GM19035 (cell line): Measurements from ENCODE around the gene GSDME.
"Not testable (repeated sequence)": the region's sequence is repeated elsewhere in the genome, so short reads cannot be mapped to it uniquely, and the experiment has no call there.

Experiments used
- ATAC-seq: cut with Tn5 transposase; IDR thresholded peaks from one replicate; pipeline ENCODE4 v1.9.1; 2021; ENCODE audit not compliant: unreplicated experiment

Gene GSDME

DNA sequence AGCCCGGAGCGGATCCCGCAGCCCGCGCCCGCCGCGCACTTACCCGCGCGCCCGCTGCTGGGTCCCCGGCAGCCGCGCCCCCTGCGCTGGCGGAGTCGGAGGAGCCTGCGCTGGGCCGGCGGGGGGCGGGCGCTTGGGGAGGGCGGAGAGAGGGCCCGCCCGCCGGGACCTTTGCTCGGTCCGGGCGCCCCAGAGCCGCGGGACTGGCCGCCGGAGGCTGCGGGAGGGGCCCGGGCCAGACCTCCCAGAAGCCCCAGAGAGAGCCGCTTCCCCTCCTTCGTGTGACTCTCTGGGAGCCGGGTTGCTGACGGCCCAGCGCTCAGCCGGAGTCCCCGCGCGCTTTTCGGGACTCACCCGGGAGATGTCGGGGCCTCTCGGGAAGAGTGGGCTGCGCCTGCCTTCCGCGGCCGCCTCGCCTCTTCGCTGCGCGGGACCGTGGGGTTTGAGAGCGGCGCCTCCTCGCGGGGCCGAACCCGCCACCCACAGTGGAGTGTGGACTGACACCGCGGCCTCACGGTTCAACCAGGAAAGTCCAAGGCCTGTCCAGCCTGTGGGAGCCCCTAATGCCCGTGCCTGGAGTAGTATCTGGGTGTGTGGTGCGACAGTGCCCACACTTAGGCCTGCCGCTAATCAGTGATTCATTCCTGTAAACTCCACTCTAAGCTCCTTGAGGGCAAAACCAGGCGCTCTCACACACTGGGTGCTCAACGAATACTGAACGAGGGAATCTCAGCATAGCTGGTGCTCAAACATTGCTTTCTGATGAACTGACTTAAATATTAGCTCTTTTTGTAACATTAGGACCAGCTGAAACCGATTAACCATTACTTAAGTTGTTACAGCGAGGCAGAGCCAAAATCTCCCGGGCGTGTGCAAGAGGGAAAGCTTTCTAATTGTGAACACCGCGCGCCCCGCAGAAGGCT, at the start of gene GSDME:
Gene GSDME (minus strand): TSS at position 112 of the 923 bp plus-strand sequence. CDS start 7,690 bp downstream, outside the sequence.
- ATAC-seq = peak; percentile 61

DNA sequence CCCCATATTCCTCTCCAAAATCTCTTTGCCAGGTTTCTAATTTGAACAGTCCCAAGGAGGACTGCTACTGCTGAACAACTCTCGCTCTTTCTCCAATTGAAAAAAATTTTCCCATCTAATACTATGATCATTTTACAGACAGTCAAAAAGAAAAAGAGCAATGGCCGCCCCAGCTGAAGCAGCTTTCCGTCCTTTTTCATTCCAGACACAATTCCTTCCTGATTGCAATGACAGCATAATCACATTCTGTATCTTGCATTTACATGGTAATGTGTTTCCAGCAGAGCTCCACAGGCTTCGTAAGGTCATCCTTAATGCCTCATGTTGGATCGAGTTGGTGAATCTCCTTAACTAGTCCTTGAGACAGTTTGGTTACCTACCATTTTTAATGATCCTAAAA, 45.0 kb upstream of the GSDME start:
- no peak for ATAC-seq

DNA sequence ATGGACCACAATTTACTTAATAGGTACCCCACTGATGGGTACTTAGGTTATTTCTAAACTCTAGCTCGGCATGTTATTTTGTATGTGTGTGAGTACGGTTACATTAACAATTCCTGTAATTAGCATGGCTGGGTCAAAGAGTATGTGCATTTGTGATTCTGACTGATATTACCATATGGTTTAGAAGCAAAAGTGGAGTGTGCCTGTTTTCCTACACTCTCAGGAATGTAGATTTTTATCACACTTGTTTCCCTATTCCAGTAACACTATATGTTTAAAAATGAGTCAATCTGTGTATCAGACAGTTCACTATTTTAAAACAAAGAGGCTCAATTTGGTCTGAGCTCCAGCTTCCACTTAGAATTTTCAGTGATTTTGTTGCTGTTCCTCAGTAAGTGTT, 44.6 kb upstream of the GSDME start:
- no peak for ATAC-seq

DNA sequence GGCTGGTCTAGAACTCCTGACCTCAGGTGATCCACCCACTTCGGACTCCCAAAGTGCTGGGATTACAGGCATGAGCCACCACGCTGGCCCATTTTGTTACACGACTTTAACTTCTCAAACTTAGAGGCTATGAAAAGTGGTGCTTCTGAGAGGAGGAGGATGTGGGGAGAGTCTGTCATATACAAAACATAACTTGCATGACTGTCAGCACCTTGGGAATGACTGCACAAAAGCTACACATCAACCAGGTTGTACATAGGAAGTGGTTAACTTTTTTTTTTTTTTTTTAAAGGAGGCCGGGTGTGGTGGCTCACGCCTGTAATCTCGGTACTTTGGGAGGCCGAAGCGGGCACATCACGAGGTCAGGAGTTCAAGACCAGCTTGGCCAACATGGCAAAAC, 43.4 kb upstream of the GSDME start:
- ATAC-seq = no peak

DNA sequence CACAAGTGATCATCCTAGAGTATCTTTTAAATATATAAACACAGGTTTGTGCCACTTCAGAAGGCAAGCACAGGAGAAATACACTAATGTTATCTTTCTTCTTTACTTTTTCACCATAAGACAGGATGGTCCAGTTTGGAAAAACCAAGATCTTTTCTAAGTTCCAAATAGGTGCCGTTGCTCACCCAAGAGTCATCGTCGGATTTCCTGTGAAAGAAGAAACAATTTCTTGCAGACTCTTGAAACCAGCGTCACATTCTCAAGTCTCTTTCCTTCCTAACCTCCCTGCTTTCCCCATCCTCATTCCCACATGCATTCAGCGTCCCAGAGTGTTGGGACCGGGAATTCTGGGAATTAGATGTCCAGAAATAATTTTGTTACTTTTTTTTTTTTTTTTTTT, 42.8 kb upstream of the GSDME start:
- ATAC-seq = no peak

DNA sequence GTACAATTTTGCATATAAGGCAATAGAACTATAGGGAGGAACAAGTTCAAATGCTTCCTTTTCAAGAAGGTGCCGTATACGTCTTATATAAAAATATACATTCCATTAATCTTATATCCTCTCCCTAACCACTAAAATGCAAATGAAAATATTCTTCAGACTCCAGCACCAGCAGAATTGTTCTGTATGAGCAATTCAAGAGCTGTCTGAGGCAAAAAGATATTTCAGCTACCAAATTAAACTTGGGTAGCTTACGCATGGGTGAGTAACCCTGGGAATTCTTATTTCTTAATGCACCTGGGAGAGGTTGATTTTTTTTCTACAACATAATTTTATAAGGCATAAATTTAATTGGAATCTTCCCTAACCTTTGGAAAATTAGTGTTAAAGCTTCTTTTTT, 42.2 kb upstream of the GSDME start:
- no peak for ATAC-seq

DNA sequence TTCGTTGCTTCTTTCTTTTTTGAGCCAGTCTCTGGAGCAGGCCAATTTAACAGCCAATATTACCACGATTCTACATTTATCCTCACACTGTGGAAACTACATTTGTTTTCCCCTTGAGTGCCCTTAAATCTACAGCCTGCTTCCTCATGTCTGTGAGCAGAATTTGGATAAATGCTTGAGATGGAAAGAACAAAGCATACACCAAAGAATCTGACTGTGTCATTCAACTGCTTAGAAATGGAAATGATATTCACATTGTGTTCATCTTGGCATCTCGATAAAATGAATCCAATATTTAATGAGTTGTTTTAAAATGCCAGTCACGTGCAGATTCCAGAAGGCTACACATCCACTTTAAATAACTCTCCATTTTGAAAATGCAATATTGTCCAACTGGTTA, 41.0 kb upstream of the GSDME start:
- no peak for ATAC-seq

DNA sequence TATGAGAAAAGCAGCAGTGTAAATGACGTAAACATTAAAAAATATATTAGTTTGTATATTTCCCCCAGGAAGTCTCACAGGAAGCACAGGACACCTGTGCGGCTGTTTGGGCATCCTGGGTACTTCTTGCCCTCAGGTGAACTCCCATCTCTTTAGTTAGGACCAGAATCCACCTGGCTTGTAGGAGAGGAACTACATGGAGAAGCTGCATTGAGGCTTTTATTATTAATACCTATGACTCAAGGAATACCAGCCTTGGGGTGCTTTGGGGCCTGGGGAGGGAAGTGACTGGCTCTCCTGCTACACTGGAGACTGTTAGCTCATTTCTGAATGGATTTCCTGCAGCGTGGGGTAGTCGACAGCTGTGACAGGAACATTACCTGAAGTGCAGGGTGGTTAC, 40.0 kb upstream of the GSDME start:
- no peak for ATAC-seq

DNA sequence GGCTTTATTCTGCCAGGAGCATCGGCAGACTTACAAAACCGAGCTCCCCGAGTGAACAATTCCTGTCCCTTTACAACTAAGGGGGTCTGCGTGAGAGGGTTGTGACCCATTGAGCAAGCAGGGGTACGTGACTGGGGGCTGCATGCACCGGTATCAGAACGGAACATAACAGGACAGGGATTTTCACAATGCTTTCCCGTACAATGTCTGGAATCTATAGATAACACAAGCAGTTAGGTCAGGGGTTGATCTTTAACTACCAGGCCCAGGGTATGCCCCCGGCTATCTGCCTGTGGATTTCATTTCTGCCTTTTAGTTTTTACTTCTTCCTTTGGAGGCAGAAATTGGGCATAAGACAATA, 38.1 kb upstream of the GSDME start:
- ATAC-seq = no peak

DNA sequence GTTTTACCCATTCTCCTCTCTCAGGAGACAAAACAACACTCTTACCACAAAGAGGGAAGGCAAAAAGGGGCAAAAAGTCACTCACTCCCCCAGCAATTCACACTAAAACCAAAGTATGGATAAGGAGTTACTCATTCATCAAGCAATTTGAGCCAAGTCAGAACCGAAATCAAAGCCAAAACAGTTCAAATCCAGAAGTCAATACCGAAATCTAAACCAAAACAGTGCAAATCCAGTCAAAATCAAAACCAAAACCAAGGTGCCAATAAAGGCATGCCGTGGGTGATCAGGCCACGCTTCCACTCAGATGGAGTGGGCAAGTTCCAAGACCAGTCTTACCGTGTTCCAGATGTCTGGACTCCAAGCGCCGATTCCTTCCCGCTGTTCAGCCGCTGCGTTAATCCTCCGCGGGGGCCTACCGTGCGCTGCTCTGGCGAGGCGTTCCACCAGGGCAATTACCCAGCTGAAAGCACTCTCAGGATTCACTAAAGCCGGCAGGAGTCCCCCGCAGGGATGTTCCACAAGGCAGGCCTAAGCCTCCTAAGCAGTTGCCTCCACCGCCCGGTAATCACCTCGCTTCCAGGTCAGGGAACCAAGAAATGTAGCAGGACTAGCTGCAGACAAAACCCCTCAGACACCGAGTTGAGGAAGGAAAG, 37.6 kb upstream of the GSDME start:
- not testable (repeated sequence) for ATAC-seq

DNA sequence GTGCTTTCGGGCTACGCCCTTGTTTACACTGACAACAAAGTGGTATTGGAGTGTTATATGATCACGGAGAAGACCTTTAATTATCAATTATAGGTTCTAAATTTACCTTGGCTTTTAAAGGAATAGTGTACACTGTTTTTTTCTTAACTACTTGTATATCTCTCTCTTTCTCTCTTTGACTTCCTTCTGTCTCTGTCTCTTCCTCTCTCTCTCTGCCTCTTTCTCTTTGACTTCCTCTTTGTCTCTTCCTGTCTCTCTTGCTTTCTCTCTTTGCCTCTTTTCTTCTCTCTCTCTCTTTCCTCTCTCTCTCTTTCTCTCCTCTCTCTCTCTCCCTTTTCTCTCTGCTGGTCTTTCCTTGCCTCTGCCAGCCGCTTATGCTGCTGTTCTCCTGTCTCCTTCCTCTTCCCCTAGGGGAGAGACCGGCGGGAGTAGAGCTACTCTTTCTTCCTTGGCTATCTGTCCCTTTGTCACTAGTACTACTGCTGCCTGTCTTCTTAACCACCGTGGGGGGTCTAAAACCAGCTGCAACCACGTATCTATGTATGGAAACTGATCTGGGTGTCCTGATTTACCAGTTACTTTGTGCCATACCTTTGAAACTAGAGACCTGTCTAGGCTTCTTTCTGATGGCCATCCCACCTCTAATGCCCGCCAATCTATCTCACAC, 36.9 kb upstream of the GSDME start:
- no peak for ATAC-seq

DNA sequence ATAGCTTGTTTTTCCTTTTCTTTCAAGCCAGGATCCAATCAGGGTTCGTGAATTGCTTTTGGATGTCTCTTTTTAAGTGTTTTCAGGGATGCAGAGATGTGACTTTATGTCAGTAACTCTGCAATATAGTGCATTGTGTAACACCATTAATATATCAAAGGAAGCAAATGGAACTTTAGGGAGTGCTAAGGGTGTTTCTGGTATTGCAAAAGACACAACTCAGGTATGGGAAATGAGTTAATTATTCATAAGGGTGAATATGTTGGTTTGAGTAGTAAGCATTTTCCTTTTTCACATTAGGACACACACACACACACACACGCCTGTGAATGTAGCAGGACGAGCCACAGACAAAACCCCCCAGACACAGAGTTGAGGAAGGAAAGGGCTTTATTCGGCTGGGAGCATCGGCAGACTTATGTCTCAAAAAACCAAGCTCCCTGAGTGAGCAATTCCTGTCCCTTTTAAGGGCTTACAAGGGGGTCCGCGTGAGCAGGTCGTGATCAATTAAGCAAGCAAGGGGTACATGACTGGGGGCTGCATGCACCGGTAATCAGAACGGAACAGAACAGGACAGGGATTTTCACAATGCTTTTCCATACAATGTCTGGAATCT, 31.8 kb upstream of the GSDME start:
- no peak for ATAC-seq

DNA sequence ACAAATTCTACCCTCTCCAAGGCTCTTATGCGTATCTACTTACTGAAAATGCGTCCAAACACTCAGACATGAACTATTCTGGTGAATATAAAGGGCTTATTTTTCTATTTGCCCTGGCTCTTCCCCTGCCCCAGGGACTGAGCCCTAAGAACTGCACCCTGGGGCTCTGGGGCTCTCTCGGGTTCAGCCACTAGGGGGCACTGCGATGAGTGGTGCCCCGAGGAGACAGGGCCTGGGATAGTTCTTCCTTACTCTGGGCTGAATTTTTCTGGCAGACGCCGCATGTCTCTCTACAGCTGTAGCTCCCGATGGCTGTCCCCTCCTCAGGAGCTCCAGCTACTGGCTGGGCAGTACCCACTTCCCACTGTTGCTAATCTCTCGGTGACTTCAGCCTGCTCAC, 30.8 kb upstream of the GSDME start:
- ATAC-seq = no peak

DNA sequence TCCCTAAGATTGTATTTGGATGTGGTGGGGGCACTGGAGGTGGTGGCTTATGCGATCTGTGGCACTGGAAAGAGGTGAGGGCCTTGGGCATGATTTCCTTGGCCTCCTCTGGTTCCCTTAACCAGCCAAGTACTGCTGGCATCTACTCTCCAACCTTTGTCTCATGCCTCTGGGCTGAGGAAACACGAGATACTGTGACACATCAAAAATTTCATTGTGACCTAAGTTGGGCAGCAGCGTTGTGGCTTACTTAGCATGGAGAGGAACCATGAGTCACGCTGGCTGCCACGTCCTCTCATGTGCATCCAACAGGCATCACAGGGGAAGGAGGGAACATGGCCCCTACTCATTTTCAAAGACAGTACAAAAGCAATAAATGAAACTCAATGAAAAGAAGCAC, 29.7 kb upstream of the GSDME start:
- ATAC-seq = no peak

DNA sequence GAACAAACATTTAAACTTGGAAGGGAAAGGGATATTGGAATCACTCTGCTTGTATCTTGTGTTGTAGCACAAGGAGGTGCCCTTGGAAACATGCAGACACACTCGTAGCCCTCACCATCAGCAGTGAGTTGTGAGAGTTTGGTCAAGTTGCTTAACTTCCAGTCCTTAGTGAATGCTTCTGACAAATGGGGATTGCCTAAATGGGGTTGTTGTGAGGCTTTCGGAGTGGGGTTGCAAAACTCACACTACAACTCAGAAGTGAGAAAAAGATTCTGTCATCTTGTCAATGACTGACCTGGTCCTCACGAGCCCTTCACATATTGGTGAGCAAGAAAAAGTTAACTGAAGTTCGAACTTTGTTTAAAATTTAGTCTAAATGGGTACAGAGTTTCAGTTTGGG, 29.0 kb upstream of the GSDME start:
- ATAC-seq = no peak

DNA sequence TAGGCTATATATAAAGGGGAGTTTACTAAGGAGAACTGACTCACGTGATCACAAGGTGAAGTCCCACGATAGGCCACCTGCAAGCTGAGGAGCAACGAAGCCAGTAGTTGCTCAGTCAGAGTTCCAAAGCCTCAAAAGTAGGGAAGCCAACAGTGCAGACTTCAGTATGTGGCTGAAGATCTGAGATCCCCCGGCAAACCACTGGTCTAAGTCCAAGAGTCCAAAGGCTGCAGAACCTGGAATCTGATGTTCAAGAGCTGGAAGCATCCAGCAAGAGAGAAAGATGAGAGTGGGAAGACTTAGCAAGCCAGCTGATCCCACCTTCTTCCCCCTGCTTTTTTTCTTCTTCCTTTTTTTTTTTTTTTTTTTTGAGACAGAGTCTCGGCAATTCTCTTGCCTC, 27.0 kb upstream of the GSDME start:
- no peak for ATAC-seq

DNA sequence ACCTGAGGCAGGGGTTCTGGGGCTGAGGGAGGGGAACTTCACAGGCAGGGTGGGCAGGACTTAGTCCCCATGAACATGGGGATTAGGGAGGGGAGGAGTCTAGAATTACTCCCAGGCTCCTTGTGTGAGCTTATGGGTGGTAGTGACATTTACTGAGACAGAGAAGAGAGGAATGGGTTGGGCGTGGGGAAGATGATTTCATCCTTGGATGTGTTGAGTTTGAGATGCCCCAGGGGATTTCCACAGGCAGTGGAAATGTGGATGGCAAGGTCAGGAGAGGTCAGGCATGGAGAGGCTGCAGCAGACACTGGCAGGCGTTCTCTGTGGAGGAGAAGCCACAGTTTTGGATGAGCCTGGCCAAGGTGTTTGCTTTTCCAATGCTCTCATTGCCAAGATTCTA, 26.4 kb upstream of the GSDME start:
- no peak for ATAC-seq

DNA sequence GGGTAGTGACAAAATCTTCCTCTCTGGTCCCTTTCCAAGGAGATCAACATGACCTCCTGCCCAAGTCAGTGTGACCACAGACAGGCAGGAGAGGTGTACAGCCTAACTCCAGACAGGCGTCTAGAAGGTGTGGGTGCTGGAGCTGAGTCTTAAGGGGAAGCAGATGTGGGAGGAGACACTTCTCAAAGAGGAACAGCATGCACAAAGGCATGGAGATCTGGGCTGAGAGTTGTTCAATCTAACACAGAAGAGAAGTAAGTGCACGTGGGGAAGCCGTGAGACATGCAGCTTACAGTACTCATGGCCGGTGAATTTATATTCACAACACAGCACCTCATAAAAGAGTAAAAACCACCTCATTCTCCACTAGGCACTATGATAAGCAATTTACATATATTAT, 23.8 kb upstream of the GSDME start:
- no peak for ATAC-seq

DNA sequence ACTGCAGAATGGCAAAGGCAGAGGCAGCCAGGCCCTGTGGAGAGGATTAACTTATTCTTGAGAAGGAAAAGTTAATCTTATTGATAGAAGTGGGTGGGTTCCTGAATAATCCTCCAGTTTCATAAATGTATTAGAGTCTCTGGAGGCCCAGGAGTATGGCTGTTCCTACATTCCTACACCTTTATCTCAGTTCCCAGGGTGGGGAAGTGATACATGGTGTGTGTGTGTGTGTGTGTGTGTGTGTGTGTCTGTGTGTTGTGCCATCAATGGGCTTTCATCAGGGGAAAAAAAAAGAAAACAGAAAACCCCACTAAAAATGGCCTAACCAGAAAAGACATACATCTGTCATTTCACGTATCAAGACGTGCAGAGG, 22.0 kb upstream of the GSDME start:
- no peak for ATAC-seq

DNA sequence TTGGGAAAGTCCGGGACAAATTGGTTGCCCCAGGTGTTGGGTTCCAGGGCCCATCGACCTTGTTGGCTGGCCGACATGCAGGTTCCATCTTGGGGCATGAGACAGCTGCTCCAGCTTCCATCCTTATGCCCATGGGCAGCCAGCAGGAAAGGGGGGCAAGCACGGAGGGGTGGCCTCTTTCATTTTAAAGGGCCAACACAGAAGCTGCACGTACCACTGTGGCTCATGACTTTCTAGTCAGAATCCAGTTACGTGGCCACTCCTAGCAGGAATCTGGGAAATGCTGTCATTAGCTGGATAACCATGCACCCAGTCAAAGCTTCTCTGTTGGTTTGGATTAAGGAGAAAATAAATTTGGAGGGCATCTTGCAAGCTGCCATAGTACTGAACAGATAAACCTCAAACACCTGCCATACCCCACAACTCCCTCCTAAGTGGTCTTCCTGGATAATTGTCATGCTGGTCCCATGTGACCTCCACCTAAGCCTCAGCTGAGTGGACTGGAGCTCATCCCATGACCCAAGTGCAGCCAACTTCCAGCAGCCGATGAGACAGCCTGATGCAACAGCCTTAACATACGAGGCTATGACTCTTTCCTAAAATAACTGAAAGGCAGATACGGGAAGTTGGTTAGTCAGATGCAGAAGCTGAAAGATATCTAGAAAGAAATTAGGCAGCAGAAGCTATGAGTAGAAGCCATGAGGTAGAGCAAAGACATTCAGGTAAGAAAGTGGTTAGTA, 21.4 kb upstream of the GSDME start:
- no peak for ATAC-seq

DNA sequence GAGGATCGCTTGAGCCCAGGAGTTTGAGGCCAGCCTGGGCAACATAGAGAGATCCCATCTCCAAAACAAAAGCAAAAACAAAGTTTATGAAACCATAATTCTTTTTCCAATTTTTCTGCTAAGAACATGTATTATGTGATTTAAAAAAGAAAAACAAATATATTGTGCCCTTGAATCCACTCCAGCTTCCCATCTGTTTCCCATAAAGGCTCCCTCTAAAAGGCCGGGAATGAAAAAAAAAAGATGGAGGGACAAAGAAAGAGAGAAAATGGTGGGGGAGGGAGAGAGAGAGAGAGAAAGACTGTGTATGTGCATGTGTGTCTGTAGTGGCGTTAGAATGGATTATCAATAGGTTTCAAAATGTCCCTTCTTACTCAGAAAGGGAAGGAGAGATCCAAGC, 20.5 kb upstream of the GSDME start:
- ATAC-seq = no peak
